GM12801 (cell line): ENCODE measurements around the gene FEZ2.

Source experiments
- TF ChIP-seq, protein P1 (sequence below): IDR thresholded peaks from one replicate; pipeline ENCODE4 v1.5.1; 2011; ENCODE audit warnings: control low read depth; ENCODE audit not compliant: insufficient read length; ENCODE audit errors: extremely low read depth

The FEZ2 gene

DNA sequence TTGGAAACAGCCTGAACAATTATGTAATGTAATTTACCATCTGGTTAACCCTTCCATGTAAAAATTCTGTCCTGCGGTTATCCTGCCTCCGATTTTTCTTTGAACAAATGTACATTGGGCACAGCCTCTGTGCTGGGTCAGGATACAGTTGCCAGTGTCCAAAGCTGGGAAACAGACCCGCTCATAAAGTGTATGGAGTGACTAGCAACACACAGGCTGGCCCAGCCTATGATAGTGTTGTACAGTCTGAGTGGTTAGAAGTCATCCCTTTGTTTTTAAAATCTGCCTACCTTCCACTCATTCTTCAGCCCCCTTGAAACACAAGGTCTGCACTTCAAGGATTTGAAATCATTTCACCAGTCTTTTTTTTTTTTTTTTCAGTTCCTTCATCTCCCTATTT is 50.1 kb downstream of the FEZ2 start:
- TF ChIP-seq, protein P1, sequence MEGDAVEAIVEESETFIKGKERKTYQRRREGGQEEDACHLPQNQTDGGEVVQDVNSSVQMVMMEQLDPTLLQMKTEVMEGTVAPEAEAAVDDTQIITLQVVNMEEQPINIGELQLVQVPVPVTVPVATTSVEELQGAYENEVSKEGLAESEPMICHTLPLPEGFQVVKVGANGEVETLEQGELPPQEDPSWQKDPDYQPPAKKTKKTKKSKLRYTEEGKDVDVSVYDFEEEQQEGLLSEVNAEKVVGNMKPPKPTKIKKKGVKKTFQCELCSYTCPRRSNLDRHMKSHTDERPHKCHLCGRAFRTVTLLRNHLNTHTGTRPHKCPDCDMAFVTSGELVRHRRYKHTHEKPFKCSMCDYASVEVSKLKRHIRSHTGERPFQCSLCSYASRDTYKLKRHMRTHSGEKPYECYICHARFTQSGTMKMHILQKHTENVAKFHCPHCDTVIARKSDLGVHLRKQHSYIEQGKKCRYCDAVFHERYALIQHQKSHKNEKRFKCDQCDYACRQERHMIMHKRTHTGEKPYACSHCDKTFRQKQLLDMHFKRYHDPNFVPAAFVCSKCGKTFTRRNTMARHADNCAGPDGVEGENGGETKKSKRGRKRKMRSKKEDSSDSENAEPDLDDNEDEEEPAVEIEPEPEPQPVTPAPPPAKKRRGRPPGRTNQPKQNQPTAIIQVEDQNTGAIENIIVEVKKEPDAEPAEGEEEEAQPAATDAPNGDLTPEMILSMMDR: no peak

DNA sequence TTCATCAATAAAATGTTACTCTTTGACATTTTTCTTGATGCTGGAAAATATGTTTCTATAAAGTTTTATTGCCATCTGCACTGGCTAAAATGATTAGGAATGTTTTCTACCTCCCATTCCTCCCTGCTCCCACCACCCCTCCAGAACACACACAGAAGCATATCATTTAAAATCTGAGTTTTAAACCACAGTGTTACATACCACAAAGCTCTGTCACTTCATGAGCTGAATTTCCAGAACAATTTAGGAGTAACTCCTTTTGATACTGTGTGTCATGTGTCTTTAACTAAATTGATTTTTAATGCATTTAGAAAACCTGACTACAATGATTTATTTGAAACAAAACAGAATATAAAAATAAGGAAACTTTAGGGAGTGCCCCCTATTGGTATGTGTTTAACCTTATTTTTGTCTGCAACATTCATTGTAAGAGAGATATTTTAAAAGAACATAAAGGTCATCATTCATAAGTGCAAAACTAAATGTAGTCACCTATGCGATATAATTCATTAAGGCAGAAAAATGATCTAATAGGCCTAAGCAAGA is 52.0 kb downstream of the FEZ2 start:
- TF ChIP-seq, protein P1: no peak

DNA sequence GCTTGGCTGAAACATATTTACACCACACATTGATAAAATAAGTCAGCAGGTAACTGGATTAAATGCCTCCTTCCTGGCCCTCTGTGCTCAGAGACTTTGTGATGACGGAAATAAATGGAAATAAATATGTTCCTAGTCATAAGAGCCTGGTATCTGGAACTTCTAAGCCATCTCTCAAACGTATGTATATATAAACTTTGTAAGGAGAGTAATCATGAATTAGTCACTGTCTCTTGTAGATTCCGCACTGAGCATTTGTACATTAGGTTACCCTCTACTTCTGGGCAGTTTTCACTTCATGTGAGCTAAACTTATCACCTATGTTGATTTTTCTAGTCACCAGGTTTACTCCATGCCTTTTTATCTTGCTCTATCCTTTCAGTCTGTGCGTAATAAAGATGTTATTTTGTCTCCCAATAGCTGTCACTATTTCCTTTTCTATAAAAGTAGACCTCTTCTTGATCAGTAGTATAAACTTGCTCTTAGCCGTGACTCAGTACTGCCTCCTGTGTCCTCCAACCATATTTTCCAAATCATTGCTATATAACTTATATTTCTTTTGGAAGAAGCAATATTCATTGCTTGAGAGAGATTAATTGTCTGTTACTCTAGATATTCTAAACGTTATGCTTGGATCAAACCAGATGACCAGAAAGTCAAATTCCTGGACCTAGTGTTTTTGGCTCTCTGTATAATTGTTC is 53.2 kb downstream of the FEZ2 start:
- TF ChIP-seq, protein P1: no peak

DNA sequence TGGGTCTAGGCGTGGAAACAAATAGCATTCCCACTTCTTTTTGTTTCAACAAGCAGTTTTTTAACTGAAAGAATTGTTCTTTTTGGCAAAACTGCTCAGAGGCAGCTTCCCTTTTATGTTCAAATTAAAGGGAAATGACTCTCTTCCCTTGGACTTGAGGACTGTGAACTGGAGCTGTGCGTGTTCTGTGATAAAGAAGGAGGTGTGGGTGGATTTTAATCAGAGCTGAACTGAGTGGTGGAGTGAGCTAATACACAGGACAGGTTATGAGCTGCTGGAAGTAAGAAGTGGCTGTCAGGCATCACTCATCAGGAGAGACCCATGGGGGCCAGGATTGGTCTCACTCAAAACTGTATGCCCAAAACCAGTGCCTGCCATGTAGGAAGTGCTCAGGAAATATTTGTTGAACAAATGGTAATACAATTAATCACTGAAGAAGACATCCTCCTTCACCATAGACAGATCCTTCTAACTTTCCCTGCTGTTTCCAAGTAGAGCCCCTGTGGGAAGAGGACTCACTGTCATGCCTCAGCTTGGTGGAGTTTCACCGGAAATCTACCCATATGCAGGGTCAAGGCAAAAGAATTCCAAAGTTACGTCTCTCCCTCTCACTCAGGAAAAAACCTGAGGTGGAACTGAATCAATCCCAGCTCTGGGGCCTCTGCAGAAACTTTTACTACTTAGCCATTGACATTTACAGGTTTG is 55.9 kb downstream of the FEZ2 start:
- TF ChIP-seq, protein P1: no peak

DNA sequence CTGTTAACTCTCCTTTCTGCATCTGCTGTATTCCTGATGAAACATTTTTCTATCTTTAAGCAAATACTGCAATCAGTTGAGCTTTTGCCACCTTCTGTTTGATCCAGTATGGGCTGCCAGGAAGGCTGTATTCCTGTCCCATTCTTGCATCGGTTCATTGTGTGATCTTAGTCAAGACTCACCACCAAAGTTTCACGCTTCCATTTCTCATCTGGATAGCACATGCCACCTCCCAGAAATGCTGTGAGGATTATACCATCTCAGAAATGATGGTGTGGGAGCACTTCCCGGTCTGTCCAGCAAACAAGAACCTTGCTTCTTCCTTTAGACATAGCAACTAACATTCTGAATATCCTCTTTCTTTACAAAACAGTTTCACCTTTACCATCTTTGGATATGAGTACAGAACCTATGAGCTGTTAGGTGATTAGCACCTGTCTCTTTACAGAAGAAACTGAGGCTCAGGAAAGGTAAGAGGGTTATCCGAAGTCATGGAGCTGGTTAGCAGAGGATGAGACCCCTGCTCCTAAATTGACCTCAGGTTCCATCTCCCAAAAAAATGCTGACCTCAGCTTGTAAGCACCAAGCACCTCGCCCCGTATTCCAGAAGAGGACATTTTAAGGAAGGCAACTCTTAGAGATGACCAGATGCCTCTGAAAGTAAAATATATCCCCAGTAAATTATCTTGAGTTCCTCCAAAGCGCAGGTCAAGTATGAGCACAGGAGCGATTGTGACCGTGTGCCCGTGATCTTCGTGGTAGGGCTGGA is 56.8 kb downstream of the FEZ2 start:
- TF ChIP-seq, protein P1: no peak

DNA sequence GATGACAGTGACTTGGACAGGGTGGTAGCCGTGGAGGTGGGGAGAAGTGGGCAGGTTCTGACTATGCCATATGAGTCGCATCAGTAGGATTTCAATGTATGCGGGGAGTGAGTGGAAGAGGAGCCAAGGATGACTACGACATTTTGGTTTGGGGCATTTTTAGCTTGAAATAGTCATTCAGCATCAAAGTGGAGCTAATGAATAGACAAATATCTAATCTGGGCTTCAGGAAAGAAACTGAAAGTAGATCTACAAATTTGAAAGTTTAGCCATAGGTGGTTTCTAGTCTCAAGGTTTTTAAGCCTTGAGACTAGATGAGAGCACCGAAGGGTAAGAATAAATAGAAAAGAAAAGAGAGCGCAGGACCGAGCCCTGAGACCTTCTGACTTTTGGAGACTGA is 58.3 kb downstream of the FEZ2 start:
- TF ChIP-seq, protein P1: no peak

DNA sequence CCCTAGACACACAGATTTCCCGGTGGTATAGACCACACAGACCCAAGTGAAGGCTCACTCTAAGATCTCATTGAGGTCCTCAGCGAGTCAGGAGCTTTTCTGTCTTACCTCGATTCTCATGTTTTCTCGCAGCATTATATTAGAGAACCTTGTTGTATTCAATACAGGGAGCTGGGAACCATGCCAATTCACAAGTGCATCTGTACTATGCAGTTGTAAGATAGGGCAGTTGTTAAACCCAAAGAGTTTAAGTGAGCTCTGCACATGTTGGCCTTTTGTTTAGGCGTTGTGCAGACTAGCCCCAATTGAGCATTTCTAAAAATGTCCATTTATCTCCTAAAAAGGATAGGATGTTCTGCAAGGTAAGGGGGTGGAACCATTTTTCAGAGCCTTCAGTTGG is 59.6 kb downstream of the FEZ2 start:
- TF ChIP-seq, protein P1: no peak
